ENCODE results near the gene PCK1.
"Not testable (repeated sequence)": the region's sequence is repeated elsewhere in the genome, so short reads cannot be mapped to it uniquely, and the experiment has no call there.

PCK1 gene

GRCh38 chr20:57560554-57561355, at the start of gene PCK1:
PCK1 (plus strand) TSS chr20:57561110; CDS start chr20:57561412, 302 bp downstream.
- no peak for DNase-seq

GRCh38 chr20:57511709-57512108, 49.2 kb upstream of the PCK1 start:
- not testable (repeated sequence) for DNase-seq

GRCh38 chr20:57512432-57512831, 48.5 kb upstream of the PCK1 start:
- no peak for DNase-seq

GRCh38 chr20:57513199-57513598, 47.7 kb upstream of the PCK1 start:
- no peak for DNase-seq

GRCh38 chr20:57514273-57514751, 46.6 kb upstream of the PCK1 start:
- peak; percentile 35 for DNase-seq

- no peak for DNase-seq
These were observed 43.0 kb upstream of the PCK1 start for GRCh38 chr20:57517904-57518303.

GRCh38 chr20:57522380-57523140, 38.4 kb upstream of the PCK1 start:
- no peak for DNase-seq

GRCh38 chr20:57523782-57524181, 37.1 kb upstream of the PCK1 start:
- DNase-seq = no peak

GRCh38 chr20:57524511-57525176, 36.3 kb upstream of the PCK1 start, which contains the start of gene CTCFL:
CTCFL (minus strand) TSS chr20:57525140; CDS start chr20:57524205, 935 bp downstream.
- no peak for DNase-seq

- DNase-seq = no peak
These were observed 35.4 kb upstream of the PCK1 start for GRCh38 chr20:57525328-57526086.

GRCh38 chr20:57526087-57526884, 34.6 kb upstream of the PCK1 start:
- no peak for DNase-seq

- DNase-seq = no peak
These were observed 33.9 kb upstream of the PCK1 start for GRCh38 chr20:57526885-57527460.

- DNase-seq = no peak
These were observed 33.2 kb upstream of the PCK1 start for GRCh38 chr20:57527728-57528127.

- no peak for DNase-seq
These were observed 32.8 kb upstream of the PCK1 start for GRCh38 chr20:57528148-57528547.

GRCh38 chr20:57529160-57529585, 31.7 kb upstream of the PCK1 start:
- no peak for DNase-seq

GRCh38 chr20:57529810-57530209, 31.1 kb upstream of the PCK1 start:
- DNase-seq = no peak

- no peak for DNase-seq
These were observed 30.5 kb upstream of the PCK1 start for GRCh38 chr20:57530327-57530981.

- no peak for DNase-seq
These were observed 28.8 kb upstream of the PCK1 start for GRCh38 chr20:57532104-57532503.

GRCh38 chr20:57535297-57535696, 25.6 kb upstream of the PCK1 start:
- DNase-seq = no peak

- DNase-seq = no peak
These were observed 24.7 kb upstream of the PCK1 start for GRCh38 chr20:57536120-57536708.

Data from CD4-positive, alpha-beta T cell treated with Interleukin-17A for 1 hour (primary cell).